Measurements from ENCODE around the gene EIF5B. TPM values are rescaled to one million over a fixed set of nuclear protein-coding genes. Genes with fewer than 3 reads are reported as not detected.

The EIF5B gene
- total RNA-seq, 1 experiment from 2014 or later = 49.0 TPM

DNA sequence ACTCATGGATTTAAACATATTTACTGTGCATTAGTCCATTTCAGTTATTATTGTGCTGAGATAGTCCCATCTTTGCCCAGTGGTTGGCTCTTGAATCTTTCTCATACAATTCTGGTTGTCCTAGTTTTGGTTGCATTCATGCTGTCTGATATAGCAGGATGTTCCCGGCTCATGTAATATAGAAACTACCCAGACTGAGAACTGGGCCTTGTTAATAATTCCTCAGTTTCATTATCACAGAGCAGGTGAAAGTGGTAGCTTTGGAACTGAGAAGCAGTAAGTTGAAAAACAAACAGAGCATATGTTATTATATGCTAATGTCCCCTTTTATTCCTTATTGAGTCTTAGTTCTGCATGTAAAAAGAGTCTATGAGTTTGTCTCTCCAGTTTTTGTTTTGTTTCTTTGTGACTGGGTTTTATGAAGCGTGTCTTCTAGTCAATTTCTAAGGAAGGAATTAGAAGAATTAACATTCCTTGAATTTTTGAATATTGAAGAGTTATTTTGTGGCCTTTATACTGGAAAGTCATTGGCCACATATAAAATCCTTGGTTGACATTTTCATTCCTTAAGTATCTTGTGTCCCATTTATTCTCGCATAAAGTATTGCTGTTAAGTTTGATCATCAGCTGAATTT, 43.3 kb downstream of the EIF5B start:
- no TSS peak for BruUV-seq (replicated peaks)
- Histone ChIP-seq H3K27ac (ENCODE audit: low read length) (no peak overlapping the region), H3K36me3 (ENCODE audit: control insufficient read depth, insufficient read depth, low read length) (peaks cover 42% of the 10 kb centered on the region), H3K27me3 (ENCODE audit: control insufficient read depth, insufficient read depth, low read length) (no peaks in the 10 kb centered on the region), H3K4me3 (ENCODE audit: low read depth in 2 of 2, low read length in 2 of 2) (no peak overlapping the region), H3K4me1 (ENCODE audit: control insufficient read depth, insufficient read depth, low read length) (no peaks in the 10 kb centered on the region), H3K9me3 (ENCODE audit: control insufficient read depth, insufficient read depth, low read depth, low read length) (no peaks in the 10 kb centered on the region)
- ChIA-PET CTCF (no interaction called here), POLR2A (no interaction called here)
- in situ Hi-C loops (cut with HindIII; ENCODE audit: low pct_unique_long_range_greater_than_20kb, low sequenced_read_pairs) (no loop called here), intact Hi-C loops (cut with micrococcal nuclease; ENCODE audit: unreplicated experiment) (no loop called here)
- TF ChIP-seq, protein P1, sequence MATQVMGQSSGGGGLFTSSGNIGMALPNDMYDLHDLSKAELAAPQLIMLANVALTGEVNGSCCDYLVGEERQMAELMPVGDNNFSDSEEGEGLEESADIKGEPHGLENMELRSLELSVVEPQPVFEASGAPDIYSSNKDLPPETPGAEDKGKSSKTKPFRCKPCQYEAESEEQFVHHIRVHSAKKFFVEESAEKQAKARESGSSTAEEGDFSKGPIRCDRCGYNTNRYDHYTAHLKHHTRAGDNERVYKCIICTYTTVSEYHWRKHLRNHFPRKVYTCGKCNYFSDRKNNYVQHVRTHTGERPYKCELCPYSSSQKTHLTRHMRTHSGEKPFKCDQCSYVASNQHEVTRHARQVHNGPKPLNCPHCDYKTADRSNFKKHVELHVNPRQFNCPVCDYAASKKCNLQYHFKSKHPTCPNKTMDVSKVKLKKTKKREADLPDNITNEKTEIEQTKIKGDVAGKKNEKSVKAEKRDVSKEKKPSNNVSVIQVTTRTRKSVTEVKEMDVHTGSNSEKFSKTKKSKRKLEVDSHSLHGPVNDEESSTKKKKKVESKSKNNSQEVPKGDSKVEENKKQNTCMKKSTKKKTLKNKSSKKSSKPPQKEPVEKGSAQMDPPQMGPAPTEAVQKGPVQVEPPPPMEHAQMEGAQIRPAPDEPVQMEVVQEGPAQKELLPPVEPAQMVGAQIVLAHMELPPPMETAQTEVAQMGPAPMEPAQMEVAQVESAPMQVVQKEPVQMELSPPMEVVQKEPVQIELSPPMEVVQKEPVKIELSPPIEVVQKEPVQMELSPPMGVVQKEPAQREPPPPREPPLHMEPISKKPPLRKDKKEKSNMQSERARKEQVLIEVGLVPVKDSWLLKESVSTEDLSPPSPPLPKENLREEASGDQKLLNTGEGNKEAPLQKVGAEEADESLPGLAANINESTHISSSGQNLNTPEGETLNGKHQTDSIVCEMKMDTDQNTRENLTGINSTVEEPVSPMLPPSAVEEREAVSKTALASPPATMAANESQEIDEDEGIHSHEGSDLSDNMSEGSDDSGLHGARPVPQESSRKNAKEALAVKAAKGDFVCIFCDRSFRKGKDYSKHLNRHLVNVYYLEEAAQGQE (IDR thresholded peaks at IDR 0.05; ENCODE audit: insufficient read depth in 1 of 2, low read depth in 2 of 2, low read length in 1 of 2) = no peak
- TF ChIP-seq POLR2AphosphoS5 (IDR thresholded peaks at IDR 0.05; ENCODE audit: low read depth, low read length) = no peak
- no peak for TF ChIP-seq SIN3A (IDR thresholded peaks at IDR 0.05; ENCODE audit: borderline replicate concordance, insufficient read depth, low read depth, low read length)
- no peak for ATAC-seq
- DNase-seq (ENCODE audit: low read depth, low spot score) = no peak

DNA sequence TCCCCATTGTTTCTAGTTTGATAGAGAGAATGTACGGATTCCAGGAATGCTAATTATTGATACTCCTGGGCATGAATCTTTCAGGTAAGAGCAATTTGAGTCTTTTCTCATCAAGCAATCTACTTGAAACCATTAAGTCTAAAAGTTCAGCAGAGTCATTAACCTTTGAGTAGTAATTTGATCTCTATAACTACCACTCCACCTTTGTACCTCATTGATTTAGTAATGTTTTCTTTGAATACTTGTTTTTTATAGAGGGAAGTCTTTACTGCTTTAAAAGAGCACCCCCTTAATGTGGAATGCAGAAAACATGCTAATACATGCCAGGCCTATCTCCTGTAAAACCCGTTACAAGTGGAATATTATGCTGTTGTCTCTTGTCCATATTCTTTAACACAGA, 45.0 kb downstream of the EIF5B start:
- DNase-seq (ENCODE audit: low read depth, low spot score) = no peak
- in situ Hi-C loops (cut with HindIII; ENCODE audit: low pct_unique_long_range_greater_than_20kb, low sequenced_read_pairs) (no loop called here), intact Hi-C loops (cut with micrococcal nuclease; ENCODE audit: unreplicated experiment) (no loop called here)
- TF ChIP-seq, protein P2, sequence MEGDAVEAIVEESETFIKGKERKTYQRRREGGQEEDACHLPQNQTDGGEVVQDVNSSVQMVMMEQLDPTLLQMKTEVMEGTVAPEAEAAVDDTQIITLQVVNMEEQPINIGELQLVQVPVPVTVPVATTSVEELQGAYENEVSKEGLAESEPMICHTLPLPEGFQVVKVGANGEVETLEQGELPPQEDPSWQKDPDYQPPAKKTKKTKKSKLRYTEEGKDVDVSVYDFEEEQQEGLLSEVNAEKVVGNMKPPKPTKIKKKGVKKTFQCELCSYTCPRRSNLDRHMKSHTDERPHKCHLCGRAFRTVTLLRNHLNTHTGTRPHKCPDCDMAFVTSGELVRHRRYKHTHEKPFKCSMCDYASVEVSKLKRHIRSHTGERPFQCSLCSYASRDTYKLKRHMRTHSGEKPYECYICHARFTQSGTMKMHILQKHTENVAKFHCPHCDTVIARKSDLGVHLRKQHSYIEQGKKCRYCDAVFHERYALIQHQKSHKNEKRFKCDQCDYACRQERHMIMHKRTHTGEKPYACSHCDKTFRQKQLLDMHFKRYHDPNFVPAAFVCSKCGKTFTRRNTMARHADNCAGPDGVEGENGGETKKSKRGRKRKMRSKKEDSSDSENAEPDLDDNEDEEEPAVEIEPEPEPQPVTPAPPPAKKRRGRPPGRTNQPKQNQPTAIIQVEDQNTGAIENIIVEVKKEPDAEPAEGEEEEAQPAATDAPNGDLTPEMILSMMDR (IDR thresholded peaks at IDR 0.05) = no peak
- TF ChIP-seq TCF7L2 (IDR thresholded peaks at IDR 0.05; ENCODE audit: low read depth, low read length) = no peak
- Histone ChIP-seq H3K4me1 (ENCODE audit: control insufficient read depth, insufficient read depth, low read length) (no peaks in the 10 kb centered on the region), H3K4me3 (ENCODE audit: low read depth in 2 of 2, low read length in 2 of 2) (no peak overlapping the region), H3K9me3 (ENCODE audit: control insufficient read depth, insufficient read depth, low read depth, low read length) (no peaks in the 10 kb centered on the region), H3K27ac (ENCODE audit: low read length) (no peak overlapping the region), H3K36me3 (ENCODE audit: control insufficient read depth, insufficient read depth, low read length) (peaks cover 38% of the 10 kb centered on the region), H3K27me3 (ENCODE audit: control insufficient read depth, insufficient read depth, low read length) (no peaks in the 10 kb centered on the region)
- POLR2A ChIA-PET = no interaction called here
- no peak for ATAC-seq
- no TSS peak for BruUV-seq (replicated peaks)
- CTCF ChIA-PET = no interaction called here

DNA sequence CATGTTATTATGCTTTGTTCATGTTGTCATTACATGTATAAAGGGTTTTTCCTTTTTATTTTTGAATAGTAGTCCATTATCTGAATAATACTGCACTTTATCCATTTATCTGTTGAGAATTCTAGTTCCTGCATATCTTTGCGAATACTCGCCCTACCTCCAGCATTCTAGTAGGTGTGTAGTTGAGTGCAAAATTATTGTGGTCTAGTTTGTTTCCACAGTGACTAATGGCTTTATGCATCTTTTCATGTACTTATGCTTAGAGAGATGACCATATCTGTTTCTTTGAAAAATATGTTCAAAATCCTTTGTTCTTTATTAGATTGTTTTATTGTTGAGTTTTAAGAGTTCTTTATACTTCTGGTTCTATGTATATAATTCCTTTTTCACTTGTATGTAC, 48.8 kb downstream of the EIF5B start:
- Histone ChIP-seq H3K36me3 (ENCODE audit: control insufficient read depth, insufficient read depth, low read length) (peaks cover 13% of the 10 kb centered on the region), H3K27ac (ENCODE audit: low read length) (no peak overlapping the region), H3K4me1 (ENCODE audit: control insufficient read depth, insufficient read depth, low read length) (no peaks in the 10 kb centered on the region), H3K27me3 (ENCODE audit: control insufficient read depth, insufficient read depth, low read length) (no peaks in the 10 kb centered on the region), H3K4me3 (ENCODE audit: low read depth in 2 of 2, low read length in 2 of 2) (no peak overlapping the region), H3K9me3 (ENCODE audit: control insufficient read depth, insufficient read depth, low read depth, low read length) (no peaks in the 10 kb centered on the region)
- ATAC-seq (no peak), DNase-seq (ENCODE audit: low read depth, low spot score) (no peak)
- BruUV-seq (replicated peaks) = no TSS peak
- ChIA-PET POLR2A (interaction anchor here (0.7 kb wide), 1 partner anchor 892 kb away, joined by 11 read pairs; no protein-coding TSS in a partner anchor), CTCF (no interaction called here)
- intact Hi-C loops (cut with micrococcal nuclease; ENCODE audit: unreplicated experiment) = no loop called here
- TF ChIP-seq, protein P2 (IDR thresholded peaks at IDR 0.05) = no peak
- TF ChIP-seq SIN3A (IDR thresholded peaks at IDR 0.05; ENCODE audit: borderline replicate concordance, insufficient read depth, low read depth, low read length) (no peak), POLR2AphosphoS5 (IDR thresholded peaks at IDR 0.05; ENCODE audit: low read depth, low read length) (no peak), TCF7L2 (IDR thresholded peaks at IDR 0.05; ENCODE audit: low read depth, low read length) (no peak)
- TF ChIP-seq, protein P1 (IDR thresholded peaks at IDR 0.05; ENCODE audit: insufficient read depth in 1 of 2, low read depth in 2 of 2, low read length in 1 of 2) = no peak
- in situ Hi-C loops (cut with HindIII; ENCODE audit: low pct_unique_long_range_greater_than_20kb, low sequenced_read_pairs) = no loop called here

Data from Panc1 (cell line).